ENCODE measurements around the gene S100PBP. TPM values are rescaled to one million over a fixed set of nuclear protein-coding genes. Genes with fewer than 3 reads are reported as not detected.

The S100PBP gene
- total and polyA plus RNA-seq, 12 donors: 14.0 to 50.1 (median 32.9) TPM

- Histone ChIP-seq H3K36me3 (replicated peaks in 1 of 2) (no peaks in the 10 kb centered on the region), H3K4me3 (no peak overlapping the region), H3K27ac (no peak overlapping the region), H3K4me1 (replicated peaks in 1 of 2) (peaks cover 0 to 2% of the 10 kb centered on the region in 2 donors), H3K9me3 (replicated peaks in 1 of 3) (no peaks in the 10 kb centered on the region), H3K27me3 (no peaks in the 10 kb centered on the region)
- intact Hi-C loops (cut with DNase I): no loop called here
- WGBS, 4 donors: 83 to 88% (median 86%) methylated on average over 7 of the region's 7 CpGs
- no peak for TF ChIP-seq CTCF (IDR thresholded peaks at IDR 0.05)
- no peak for TF ChIP-seq POLR2A (IDR thresholded peaks at IDR 0.05)
- DNase-seq: no peak
Observed at GRCh38 chr1:32906654-32907053, 89.2 kb downstream of the S100PBP start.

GRCh38 chr1:32907435-32907834 lies 90.0 kb downstream of the S100PBP start:
- 28 to 33% (median 31%) methylated on average over 4 of the region's 4 CpGs for WGBS, 4 donors
- H3K27ac ChIP-seq: no peak overlapping the region
- no peak for TF ChIP-seq POLR2A (IDR thresholded peaks at IDR 0.05)
- no peak for TF ChIP-seq CTCF (IDR thresholded peaks at IDR 0.05)
- DNase-seq: no peak
- H3K4me1 ChIP-seq (replicated peaks in 1 of 2): no peaks in the 10 kb centered on the region
- H3K4me3 ChIP-seq: no peak overlapping the region
- no peaks in the 10 kb centered on the region for H3K36me3 ChIP-seq (replicated peaks in 1 of 2)
- H3K27me3 ChIP-seq: no peaks in the 10 kb centered on the region
- intact Hi-C loops (cut with DNase I): no loop called here
- no peaks in the 10 kb centered on the region for H3K9me3 ChIP-seq (replicated peaks in 1 of 3)

Other genes starting within 250 kb of the S100PBP start
- 10 to 100 TPM in 8 of 9 donors, 1 to 10 TPM in 1; 9.7 to 53.6 (median 34.2) TPM for gene ZBTB8OS, start 167.1 kb upstream of the S100PBP start, total RNA-seq
- 10 to 100 TPM; 64.9 to 83.0 (median 77.2) TPM for gene ZBTB8OS, start 167.1 kb upstream of the S100PBP start, polyA plus RNA-seq
- gene RBBP4, start 166.4 kb upstream of the S100PBP start, total RNA-seq: 100 to 1,000 TPM in 8 of 9 donors, 10 to 100 TPM in 1; 99.1 to 212 (median 150) TPM
- 100 to 1,000 TPM in 1 of 3 donors, 10 to 100 TPM in 2; 24.8 to 177 (median 35.0) TPM for gene RBBP4, start 166.4 kb upstream of the S100PBP start, polyA plus RNA-seq
- 10 to 100 TPM in 4 of 9 donors, 1 to 10 TPM in 5; 5.6 to 35.4 (median 7.0) TPM for gene SYNC, start 114.9 kb upstream of the S100PBP start, total RNA-seq
- 10 to 100 TPM in 1 of 3 donors, 1 to 10 TPM in 2; 3.2 to 15.2 (median 5.8) TPM for gene SYNC, start 114.9 kb upstream of the S100PBP start, polyA plus RNA-seq
- gene YARS1, start 295 bp upstream of the S100PBP start, total RNA-seq: 100 to 1,000 TPM in 5 of 9 donors, 10 to 100 TPM in 4; 73.9 to 190 (median 103) TPM
- 100 to 1,000 TPM in 1 of 3 donors, 10 to 100 TPM in 2; 55.5 to 183 (median 56.1) TPM for gene YARS1, start 295 bp upstream of the S100PBP start, polyA plus RNA-seq
- gene FNDC5, start 53.3 kb downstream of the S100PBP start, total RNA-seq: 10 to 100 TPM; 12.6 to 72.0 (median 43.2) TPM
- 10 to 100 TPM; 15.8 to 67.3 (median 34.8) TPM for gene FNDC5, start 53.3 kb downstream of the S100PBP start, polyA plus RNA-seq
- under 1 TPM in 3 of 9 donors, not detected in 6; 0.17 to 0.70 (median 0.28) TPM for gene HPCA, start 68.8 kb downstream of the S100PBP start, total RNA-seq
- gene HPCA, start 68.8 kb downstream of the S100PBP start, polyA plus RNA-seq: 1 to 10 TPM in 1 of 3 donors, under 1 TPM in 2; 0.54 to 3.1 (median 0.70) TPM
- 100 to 1,000 TPM in 1 of 9 donors, 10 to 100 TPM in 7, 1 to 10 TPM in 1; 1.3 to 123 (median 21.4) TPM for gene TMEM54, start 83.7 kb downstream of the S100PBP start, total RNA-seq
- gene TMEM54, start 83.7 kb downstream of the S100PBP start, polyA plus RNA-seq: 10 to 100 TPM in 2 of 3 donors, 1 to 10 TPM in 1; 4.1 to 23.2 (median 19.2) TPM
- gene RNF19B, start 147.2 kb downstream of the S100PBP start, total RNA-seq: 10 to 100 TPM in 8 of 9 donors, 1 to 10 TPM in 1; 5.7 to 36.5 (median 24.3) TPM
- gene RNF19B, start 147.2 kb downstream of the S100PBP start, polyA plus RNA-seq: 10 to 100 TPM in 1 of 3 donors, 1 to 10 TPM in 2; 4.7 to 10.5 (median 6.7) TPM
- 100 to 1,000 TPM; 105 to 193 (median 145) TPM for gene AK2, start 219.2 kb downstream of the S100PBP start, total RNA-seq
- 100 to 1,000 TPM in 1 of 3 donors, 10 to 100 TPM in 2; 55.3 to 245 (median 75.7) TPM for gene AK2, start 219.2 kb downstream of the S100PBP start, polyA plus RNA-seq